H9 (cell line): Measurements from ENCODE around the gene PLA2G4D. TPM values are rescaled to one million over a fixed set of nuclear protein-coding genes. Genes with fewer than 3 reads are reported as not detected.

Experiments used
- DNase-seq: peaks from one replicate; pipeline ENCODE4 v3.0.0-alpha.2; 2017
- H2AFZ ChIP-seq: one replicate; pipeline ENCODE4 v1.6.1; 2013; ENCODE audit warnings: mild to moderate bottlenecking, low read length, control low read depth, moderate library complexity
- H2AK5ac ChIP-seq: 2 replicates; pipeline ENCODE4 v1.6.1; 2013; ENCODE audit warnings: low read length, control low read depth, mixed read lengths; ENCODE audit not compliant: insufficient read length
- H2BK120ac ChIP-seq: one replicate; pipeline ENCODE4 v1.6.1; 2013; ENCODE audit warnings: low read depth, mild to moderate bottlenecking, low read length, control low read depth, inconsistent platforms; ENCODE audit not compliant: poor library complexity, severe bottlenecking
- H2BK12ac ChIP-seq: 2 replicates; pipeline ENCODE4 v1.6.1; 2013; ENCODE audit warnings: low read length, control low read depth, mixed read lengths, low read depth; ENCODE audit not compliant: insufficient read length
- H2BK15ac ChIP-seq: 2 replicates; pipeline ENCODE4 v1.6.1; 2013; ENCODE audit warnings: low read depth, low read length, control low read depth
- H2BK20ac ChIP-seq: one replicate; pipeline ENCODE4 v1.6.1; 2013; ENCODE audit warnings: low read depth, mild to moderate bottlenecking, low read length, control low read depth, inconsistent platforms; ENCODE audit not compliant: poor library complexity, severe bottlenecking
- H2BK5ac ChIP-seq: 2 replicates; pipeline ENCODE4 v1.6.1; 2013; ENCODE audit warnings: low read length, control low read depth, mixed read lengths; ENCODE audit not compliant: insufficient read length
- H3K14ac ChIP-seq: 2 replicates; pipeline ENCODE4 v1.6.1; 2013; ENCODE audit warnings: low read length, control low read depth; ENCODE audit not compliant: insufficient read depth
- H3K18ac ChIP-seq: 2 replicates; pipeline ENCODE4 v1.6.1; 2013; ENCODE audit warnings: low read depth, mild to moderate bottlenecking, mixed read lengths, low read length, control low read depth; ENCODE audit not compliant: insufficient read length
- H3K23ac ChIP-seq: 2 replicates; pipeline ENCODE4 v1.6.1; 2013; ENCODE audit warnings: low read length, control low read depth, mixed read lengths, low read depth; ENCODE audit not compliant: insufficient read length
- H3K23me2 ChIP-seq: 2 replicates; pipeline ENCODE4 v1.6.1; 2013; ENCODE audit warnings: low read depth, mild to moderate bottlenecking, mixed read lengths, low read length, control low read depth; ENCODE audit not compliant: insufficient read length, poor library complexity, severe bottlenecking
- H3K27ac ChIP-seq: 2 replicates; pipeline ENCODE4 v1.5.1; 2013; ENCODE audit warnings: low read length, control low read depth, mixed read lengths, low read depth; ENCODE audit not compliant: insufficient read length
- H3K27me3 ChIP-seq: 2 replicates; pipeline ENCODE4 v1.6.1; 2013; ENCODE audit warnings: low read length, control low read depth, inconsistent platforms; ENCODE audit not compliant: insufficient read depth
- H3K4ac ChIP-seq: 2 replicates; pipeline ENCODE4 v1.6.1; 2013; ENCODE audit warnings: low read depth, mild to moderate bottlenecking, control low read depth, inconsistent platforms, low read length, moderate library complexity
- H3K4me1 ChIP-seq: 2 replicates; pipeline ENCODE4 v1.6.1; 2013; ENCODE audit warnings: low read length, control low read depth, inconsistent platforms; ENCODE audit not compliant: insufficient read depth
- H3K4me2 ChIP-seq: 2 replicates; pipeline ENCODE4 v1.6.1; 2013; ENCODE audit warnings: low read length, control low read depth, mixed read lengths; ENCODE audit not compliant: insufficient read length, insufficient read depth
- H3K56ac ChIP-seq: 2 replicates; pipeline ENCODE4 v1.6.1; 2013; ENCODE audit warnings: low read depth, mild to moderate bottlenecking, mixed read lengths, low read length, control low read depth; ENCODE audit not compliant: insufficient read length
- H3K79me1 ChIP-seq: 2 replicates; pipeline ENCODE4 v1.6.1; 2013; ENCODE audit warnings: low read depth, mild to moderate bottlenecking, moderate library complexity, low read length, control low read depth, inconsistent platforms; ENCODE audit not compliant: insufficient read depth, poor library complexity, severe bottlenecking
- H3K79me2 ChIP-seq: 2 replicates; pipeline ENCODE4 v1.6.1; 2013; ENCODE audit warnings: low read length, control low read depth, inconsistent platforms; ENCODE audit not compliant: insufficient read depth
- H3K9ac ChIP-seq: 2 replicates; pipeline ENCODE4 v1.6.1; 2013; ENCODE audit warnings: low read length, control low read depth, mixed read lengths; ENCODE audit not compliant: insufficient read length; ENCODE audit errors: extremely low read depth
- H3K9me3 ChIP-seq: one replicate; pipeline ENCODE4 v1.6.1; 2013; ENCODE audit warnings: low read depth, low read length, inconsistent platforms; ENCODE audit not compliant: control insufficient read depth
- H3T11ph ChIP-seq: one replicate; pipeline ENCODE4 v1.6.1; 2013; ENCODE audit warnings: mild to moderate bottlenecking, low read length, control low read depth, inconsistent platforms
- H4K20me1 ChIP-seq: one replicate; pipeline ENCODE4 v1.6.1; 2013; ENCODE audit not compliant: control insufficient read depth, insufficient read length, insufficient read depth
- H4K5ac ChIP-seq: 2 replicates; pipeline ENCODE4 v1.6.1; 2013; ENCODE audit warnings: low read depth, mild to moderate bottlenecking, mixed read lengths, low read length, control low read depth; ENCODE audit not compliant: insufficient read length
- H4K8ac ChIP-seq: replicated peaks from 2 replicates; pipeline ENCODE4 v1.6.1; 2013; ENCODE audit warnings: low read length, control low read depth, mixed read lengths, low read depth; ENCODE audit not compliant: insufficient read length
- H4K91ac ChIP-seq: 2 replicates; pipeline ENCODE4 v1.6.1; 2013; ENCODE audit warnings: low read depth, mild to moderate bottlenecking, moderate library complexity, mixed read lengths, low read length, control low read depth; ENCODE audit not compliant: insufficient read length
- H3K27ac Mint-ChIP-seq, 3 experiments: 2 replicates in 2 of 3; 3 replicates in 1 of 3; pipeline ENCODE4 v1.8.0; 2020 to 2021; ENCODE audit warnings: mixed read lengths in 3 of 3, mild to moderate bottlenecking in 1 of 3, moderate library complexity in 1 of 3
- H3K27me3 Mint-ChIP-seq: 2 replicates; pipeline ENCODE4 v1.8.0; 2021; ENCODE audit warnings: low read depth, mild to moderate bottlenecking, moderate library complexity, mixed read lengths
- H3K36me3 Mint-ChIP-seq, 3 experiments: 2 replicates in 2 of 3; 3 replicates in 1 of 3; pipeline ENCODE4 v1.8.0; 2020 to 2021; ENCODE audit warnings: low read depth in 3 of 3, mixed read lengths in 3 of 3; ENCODE audit not compliant: insufficient read depth in 1 of 3
- H3K4me1 Mint-ChIP-seq, 2 experiments: 2 replicates each; pipeline ENCODE4 v1.8.0; 2020; ENCODE audit warnings: mixed read lengths in 2 of 2
- H3K4me3 Mint-ChIP-seq, 2 experiments: 2 replicates in 1 of 2; 3 replicates in 1 of 2; pipeline ENCODE4 v1.8.0; 2020 to 2021; ENCODE audit warnings: mild to moderate bottlenecking in 2 of 2, mixed read lengths in 2 of 2, moderate library complexity in 1 of 2
- H3K9me3 Mint-ChIP-seq, 2 experiments: 2 replicates in 1 of 2; 3 replicates in 1 of 2; pipeline ENCODE4 v1.8.0; 2020; ENCODE audit warnings: mild to moderate bottlenecking in 2 of 2, mixed read lengths in 2 of 2, moderate library complexity in 1 of 2
- WGBS: extraction: QIAGEN DNeasy Blood & Tissue Kit; methylation state at CpG from one replicate; pipeline ENCODE4 v1.1.7; 2013; ENCODE audit warnings: missing lambda C conversion rate, low lambda C conversion rate, mixed read lengths; ENCODE audit not compliant: insufficient read length; ENCODE audit errors: extremely low coverage; 5-methylcytosine and 5-hydroxymethylcytosine counted together
- total RNA-seq: library from RNA; stranded (reverse); gene quantifications from 2 replicates; pipeline ENCODE4 v1.2.1, GENCODE V29; 2021
- TF ChIP-seq, protein P1 (sequence below): fragments of 200-600 bp; sonication (generic); conservative IDR thresholded peaks from 3 replicates; pipeline ENCODE4 v1.8.0; 2021; ENCODE audit warnings: antibody characterized with exemption, mild to moderate bottlenecking

PLA2G4D gene
- total RNA-seq, 1 experiment from 2014 or later, result 0.33 TPM

DNA sequence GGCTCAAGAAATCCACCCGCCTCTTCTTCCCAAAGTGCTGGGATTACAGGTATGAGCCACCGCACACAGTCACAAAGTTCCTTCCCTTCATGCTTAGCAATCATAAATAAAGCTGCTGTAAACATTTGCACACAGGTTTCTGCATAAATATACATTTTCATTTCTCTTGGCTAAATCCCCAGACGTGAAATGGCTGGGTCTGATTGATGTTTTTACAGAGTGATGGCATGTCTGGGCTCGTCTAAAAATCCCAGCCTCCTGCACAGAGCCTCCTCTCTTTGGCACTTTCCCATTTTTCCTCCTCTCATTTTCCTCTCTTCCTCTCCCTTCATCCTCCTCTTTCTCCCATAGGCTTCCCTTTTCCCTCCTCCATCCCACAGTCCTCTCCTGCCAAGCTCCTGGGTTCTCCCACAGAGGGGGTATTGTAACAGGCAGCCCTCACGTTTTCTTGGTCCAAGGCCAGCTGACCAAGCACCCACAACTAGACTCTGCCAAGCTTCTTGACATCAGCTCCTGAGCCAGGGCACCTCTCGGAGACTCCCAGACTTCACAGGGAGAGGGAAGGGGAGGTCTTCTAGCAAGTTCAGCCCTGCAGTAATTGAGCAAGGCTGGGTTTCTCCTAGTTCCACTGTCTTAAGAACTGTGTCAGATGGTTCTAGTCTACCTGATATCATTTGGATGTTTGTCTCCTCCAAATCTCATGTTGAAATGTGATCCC, 63.0 kb downstream of the PLA2G4D start:
- Histone ChIP-seq H3K27ac (no peak overlapping the region), H3T11ph (no peak overlapping the region), H2BK12ac (no peak overlapping the region), H3K56ac (no peak overlapping the region), H3K79me2 (no peaks in the 10 kb centered on the region), H3K18ac (no peak overlapping the region), H4K91ac (no peak overlapping the region), H2BK5ac (no peak overlapping the region), H2BK15ac (no peak overlapping the region), H2AFZ (no peak overlapping the region), H4K20me1 (no peaks in the 10 kb centered on the region), H3K4ac (no peak overlapping the region), H3K4me2 (no peak overlapping the region), H3K27me3 (no peaks in the 10 kb centered on the region; the same call in 1 of the 2 replicates), H3K23ac (no peak overlapping the region), H3K23me2 (no peaks in the 10 kb centered on the region), H3K9me3 (no peaks in the 10 kb centered on the region), H3K14ac (no peak overlapping the region), H2BK20ac (no peak overlapping the region), H2AK5ac (no peak overlapping the region), H4K5ac (no peak overlapping the region), H4K8ac (no peak overlapping the region), H3K79me1 (no peaks in the 10 kb centered on the region), H2BK120ac (no peak overlapping the region), H3K9ac (no peak overlapping the region), H3K4me1 (peaks cover 9% of the 10 kb centered on the region; the same call in 1 of the 2 replicates)
- H3K36me3 Mint-ChIP-seq, result no peaks in the 10 kb centered on the region; a peak in 1 of 7 replicates
- H3K9me3 Mint-ChIP-seq, result peaks cover 9% of the 10 kb centered on the region in 2 experiments; a peak in 3 of 5 replicates
- H3K4me3 Mint-ChIP-seq, result no peak overlapping the region
- TF ChIP-seq, protein P1, sequence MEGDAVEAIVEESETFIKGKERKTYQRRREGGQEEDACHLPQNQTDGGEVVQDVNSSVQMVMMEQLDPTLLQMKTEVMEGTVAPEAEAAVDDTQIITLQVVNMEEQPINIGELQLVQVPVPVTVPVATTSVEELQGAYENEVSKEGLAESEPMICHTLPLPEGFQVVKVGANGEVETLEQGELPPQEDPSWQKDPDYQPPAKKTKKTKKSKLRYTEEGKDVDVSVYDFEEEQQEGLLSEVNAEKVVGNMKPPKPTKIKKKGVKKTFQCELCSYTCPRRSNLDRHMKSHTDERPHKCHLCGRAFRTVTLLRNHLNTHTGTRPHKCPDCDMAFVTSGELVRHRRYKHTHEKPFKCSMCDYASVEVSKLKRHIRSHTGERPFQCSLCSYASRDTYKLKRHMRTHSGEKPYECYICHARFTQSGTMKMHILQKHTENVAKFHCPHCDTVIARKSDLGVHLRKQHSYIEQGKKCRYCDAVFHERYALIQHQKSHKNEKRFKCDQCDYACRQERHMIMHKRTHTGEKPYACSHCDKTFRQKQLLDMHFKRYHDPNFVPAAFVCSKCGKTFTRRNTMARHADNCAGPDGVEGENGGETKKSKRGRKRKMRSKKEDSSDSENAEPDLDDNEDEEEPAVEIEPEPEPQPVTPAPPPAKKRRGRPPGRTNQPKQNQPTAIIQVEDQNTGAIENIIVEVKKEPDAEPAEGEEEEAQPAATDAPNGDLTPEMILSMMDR, result no peak
- DNase-seq, result no peak
- no peak overlapping the region for H3K27ac Mint-ChIP-seq
- WGBS, result no CpG with 5 or more reads among the region's 6 CpGs
- H3K27me3 Mint-ChIP-seq, result peaks cover 8% of the 10 kb centered on the region
- H3K4me1 Mint-ChIP-seq, result peaks cover 8% of the 10 kb centered on the region in 2 experiments
